Measurements from ENCODE around the gene GPR107.
"Not testable (repeated sequence)": the region's sequence is repeated elsewhere in the genome, so short reads cannot be mapped to it uniquely, and the experiment has no call there.

Gene GPR107

GRCh38 chr9:130020618-130021017 is 33.1 kb upstream of the GPR107 start:
- no peaks in the 10 kb centered on the region for H3K9me3 ChIP-seq (replicated peaks; ENCODE audit: low read length)
- H3K27me3 ChIP-seq (ENCODE audit: control insufficient read depth, insufficient read depth, low read length) = no peaks in the 10 kb centered on the region
- no peak overlapping the region for H3K4me2 ChIP-seq (ENCODE audit: low read length)
- H3K4me1 ChIP-seq (ENCODE audit: control insufficient read depth, insufficient read depth, low read length) = peaks cover 31% of the 10 kb centered on the region
- no peak overlapping the region for H3K4me3 ChIP-seq (ENCODE audit: low read length)
- no peaks in the 10 kb centered on the region for H3K36me3 ChIP-seq (ENCODE audit: insufficient read depth, low read length)
- no peak overlapping the region for H3K9ac ChIP-seq (ENCODE audit: low read depth, low read length)

- Histone ChIP-seq H3K36me3 (ENCODE audit: insufficient read depth, low read length) (no peaks in the 10 kb centered on the region), H3K4me1 (ENCODE audit: control insufficient read depth, insufficient read depth, low read length) (peaks cover 31% of the 10 kb centered on the region), H3K4me3 (ENCODE audit: low read length) (no peak overlapping the region), H3K27me3 (ENCODE audit: control insufficient read depth, insufficient read depth, low read length) (no peaks in the 10 kb centered on the region), H3K4me2 (ENCODE audit: low read length) (no peak overlapping the region), H3K9ac (ENCODE audit: low read depth, low read length) (no peak overlapping the region), H3K9me3 (replicated peaks; ENCODE audit: low read length) (no peaks in the 10 kb centered on the region)
Observed at GRCh38 chr9:130021123-130021522, 32.6 kb upstream of the GPR107 start.

DNA sequence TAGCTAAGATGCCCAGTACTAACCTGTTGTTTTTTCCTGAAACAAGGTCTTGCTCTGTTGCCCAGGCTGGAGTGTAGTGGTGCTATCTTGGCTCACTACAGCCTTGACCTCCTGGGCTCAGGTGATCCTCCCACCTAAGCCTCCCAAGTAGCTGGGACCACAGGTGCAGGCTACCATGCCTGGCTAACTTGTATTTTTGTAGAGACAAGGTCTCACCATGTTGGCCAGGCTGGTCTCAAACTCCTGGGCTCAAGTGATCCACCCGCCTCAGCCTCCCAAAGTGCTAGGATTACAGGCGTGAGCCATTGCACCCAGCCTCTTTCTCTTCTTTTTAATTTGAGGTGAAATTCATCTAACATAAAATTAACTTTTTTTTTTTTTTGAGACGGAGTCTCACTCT is 31.9 kb upstream of the GPR107 start:
- H3K4me1 ChIP-seq (ENCODE audit: control insufficient read depth, insufficient read depth, low read length) = peaks cover 24% of the 10 kb centered on the region
- H3K36me3 ChIP-seq (ENCODE audit: insufficient read depth, low read length); H3K4me2 ChIP-seq (ENCODE audit: low read length); H3K4me3 ChIP-seq (ENCODE audit: low read length); H3K9ac ChIP-seq (ENCODE audit: low read depth, low read length); H3K9me3 ChIP-seq (replicated peaks; ENCODE audit: low read length); H3K27me3 ChIP-seq (ENCODE audit: control insufficient read depth, insufficient read depth, low read length): not testable (repeated sequence)

DNA sequence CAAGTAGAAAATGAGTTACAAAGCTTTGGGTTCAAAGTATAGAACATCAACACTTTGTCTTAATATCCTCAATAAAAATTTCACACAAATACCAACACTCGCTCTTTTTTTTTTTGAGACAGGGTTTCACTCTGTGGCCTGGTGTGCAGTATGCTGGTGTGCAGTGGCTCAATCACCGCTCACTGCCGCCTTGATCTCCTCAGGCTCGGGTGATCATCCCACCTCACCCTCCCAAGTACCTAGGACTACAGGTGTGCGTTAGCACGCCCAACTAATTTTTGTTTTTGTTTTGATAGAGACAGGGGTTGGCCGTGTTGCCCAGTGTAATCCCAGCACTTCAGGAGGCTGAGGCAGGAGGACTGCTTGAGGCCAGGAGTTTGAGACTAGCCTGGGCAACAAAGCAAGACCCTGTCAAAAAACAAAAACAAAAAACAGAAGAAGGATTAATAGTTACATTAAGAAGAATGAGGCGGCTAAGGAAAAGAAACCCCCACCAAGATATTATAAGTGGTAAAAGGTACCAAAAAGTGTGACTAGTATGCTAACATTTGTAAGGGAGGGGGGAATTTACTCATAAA is 31.1 kb upstream of the GPR107 start:
- Histone ChIP-seq H3K36me3 (ENCODE audit: insufficient read depth, low read length) (no peaks in the 10 kb centered on the region), H3K4me2 (ENCODE audit: low read length) (no peak overlapping the region), H3K4me3 (ENCODE audit: low read length) (no peak overlapping the region), H3K9ac (ENCODE audit: low read depth, low read length) (no peak overlapping the region), H3K9me3 (replicated peaks; ENCODE audit: low read length) (no peaks in the 10 kb centered on the region), H3K27me3 (ENCODE audit: control insufficient read depth, insufficient read depth, low read length) (no peaks in the 10 kb centered on the region), H3K4me1 (ENCODE audit: control insufficient read depth, insufficient read depth, low read length) (peaks cover 19% of the 10 kb centered on the region)

DNA sequence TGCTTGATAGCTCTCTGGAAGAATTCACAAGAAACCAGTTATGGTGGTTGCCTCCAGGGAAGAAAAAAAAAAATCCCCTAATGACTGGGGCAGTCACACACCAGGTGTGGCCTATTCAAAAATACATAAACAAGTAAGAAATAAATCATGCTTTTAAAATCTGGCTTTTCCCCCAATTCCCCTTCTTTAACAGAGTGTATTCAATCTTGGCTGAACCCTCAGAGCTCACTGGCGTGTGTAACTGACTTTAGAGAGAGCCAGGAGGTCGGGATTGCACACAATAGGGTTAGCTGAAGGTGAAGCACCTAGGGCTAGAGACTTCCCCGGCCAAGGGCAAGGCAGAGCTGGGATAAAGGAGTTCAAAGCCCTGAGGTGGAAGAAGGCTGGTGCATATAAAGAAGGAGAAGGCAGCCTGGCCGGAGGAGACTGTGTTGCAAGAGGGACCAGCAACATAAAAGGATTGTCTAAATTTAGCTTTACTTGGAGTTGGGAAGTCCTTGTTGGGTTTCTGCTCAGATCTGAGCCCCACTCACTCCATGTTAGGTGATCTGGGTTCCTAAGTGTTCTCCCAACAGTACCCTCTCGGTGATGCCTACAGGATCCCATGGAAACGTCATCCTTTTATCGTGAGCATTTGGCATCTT is 30.4 kb upstream of the GPR107 start:
- no peaks in the 10 kb centered on the region for H3K36me3 ChIP-seq (ENCODE audit: insufficient read depth, low read length)
- no peak overlapping the region for H3K9ac ChIP-seq (ENCODE audit: low read depth, low read length)
- no peaks in the 10 kb centered on the region for H3K9me3 ChIP-seq (replicated peaks; ENCODE audit: low read length)
- H3K4me3 ChIP-seq (ENCODE audit: low read length) = no peak overlapping the region
- peaks cover 19% of the 10 kb centered on the region for H3K4me1 ChIP-seq (ENCODE audit: control insufficient read depth, insufficient read depth, low read length)
- no peak overlapping the region for H3K4me2 ChIP-seq (ENCODE audit: low read length)
- H3K27me3 ChIP-seq (ENCODE audit: control insufficient read depth, insufficient read depth, low read length) = no peaks in the 10 kb centered on the region

DNA sequence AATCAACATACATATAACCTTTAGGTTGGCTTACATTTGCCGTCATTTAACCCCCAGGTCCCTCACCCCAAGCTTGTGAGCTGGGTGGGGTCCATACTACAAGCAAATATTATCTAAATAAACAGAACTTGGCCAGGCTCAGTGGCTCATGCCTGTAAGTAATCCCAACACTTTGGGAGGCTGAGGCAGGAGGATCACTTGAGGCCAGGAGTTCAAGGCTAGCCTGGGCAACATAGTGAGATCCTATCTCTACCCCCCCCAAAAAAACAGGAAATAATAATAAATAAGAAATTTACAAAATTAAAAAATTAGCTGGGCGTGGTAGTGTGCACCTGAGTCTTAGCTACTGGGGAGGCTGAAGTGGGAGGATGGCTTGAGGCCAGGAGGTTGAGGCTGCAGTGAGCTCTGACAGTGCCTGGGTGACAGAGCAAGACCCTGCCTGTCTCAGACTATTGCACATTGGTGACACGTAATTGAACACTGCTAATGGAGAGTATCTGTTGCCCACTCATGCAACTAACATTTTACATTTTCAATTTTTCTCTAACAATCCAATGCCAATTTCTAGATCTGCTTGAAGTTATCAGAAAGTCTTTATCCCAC is 29.6 kb upstream of the GPR107 start:
- Histone ChIP-seq H3K4me3 (ENCODE audit: low read length) (no peak overlapping the region), H3K36me3 (ENCODE audit: insufficient read depth, low read length) (no peaks in the 10 kb centered on the region), H3K4me2 (ENCODE audit: low read length) (no peak overlapping the region), H3K4me1 (ENCODE audit: control insufficient read depth, insufficient read depth, low read length) (peaks cover 19% of the 10 kb centered on the region), H3K27me3 (ENCODE audit: control insufficient read depth, insufficient read depth, low read length) (no peaks in the 10 kb centered on the region), H3K9ac (ENCODE audit: low read depth, low read length) (no peak overlapping the region), H3K9me3 (replicated peaks; ENCODE audit: low read length) (no peaks in the 10 kb centered on the region)

- H3K4me3 ChIP-seq (ENCODE audit: low read length) = no peak overlapping the region
- H3K9ac ChIP-seq (ENCODE audit: low read depth, low read length) = no peak overlapping the region
- H3K36me3 ChIP-seq (ENCODE audit: insufficient read depth, low read length) = no peaks in the 10 kb centered on the region
- H3K9me3 ChIP-seq (replicated peaks; ENCODE audit: low read length) = no peaks in the 10 kb centered on the region
- no peak overlapping the region for H3K4me2 ChIP-seq (ENCODE audit: low read length)
- H3K27me3 ChIP-seq (ENCODE audit: control insufficient read depth, insufficient read depth, low read length) = no peaks in the 10 kb centered on the region
- H3K4me1 ChIP-seq (ENCODE audit: control insufficient read depth, insufficient read depth, low read length) = peaks cover 19% of the 10 kb centered on the region
Observed at GRCh38 chr9:130024597-130024994, 29.1 kb upstream of the GPR107 start.

DNA sequence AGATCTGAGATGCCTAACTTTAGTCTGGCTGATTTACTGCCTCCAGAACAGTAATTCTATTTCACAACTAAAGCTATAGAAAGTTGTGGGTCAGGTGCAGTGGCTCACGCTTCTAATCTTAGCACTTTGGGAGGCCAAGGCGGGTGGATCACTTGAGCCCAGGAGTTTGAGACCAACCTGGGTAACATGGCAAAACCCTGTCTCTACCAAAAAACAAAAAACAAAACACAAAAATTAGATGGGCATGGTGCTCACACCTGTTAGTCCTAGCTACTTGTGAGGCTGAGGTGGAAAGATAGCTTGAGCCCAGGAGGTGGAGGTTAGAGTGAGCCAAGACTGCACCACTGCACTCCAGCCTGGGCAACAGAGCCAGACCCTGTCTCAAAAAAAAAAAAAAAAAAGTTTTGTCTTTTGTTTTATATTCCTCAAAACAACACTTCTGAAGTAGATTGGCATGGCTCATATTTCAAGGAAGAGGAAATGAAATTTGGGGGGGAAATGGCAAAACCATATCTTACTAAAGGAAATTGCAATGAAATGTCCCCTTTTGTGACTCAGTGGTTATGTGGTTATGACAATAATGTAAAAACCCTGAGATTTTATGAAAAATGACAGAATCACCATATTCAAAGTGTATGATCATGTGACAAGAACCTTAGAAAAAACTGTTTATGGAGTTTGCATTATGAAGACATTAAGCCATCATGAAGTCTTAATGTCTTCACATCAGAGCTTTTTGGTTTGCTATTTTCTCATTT is 26.9 kb upstream of the GPR107 start:
- H3K36me3 ChIP-seq (ENCODE audit: insufficient read depth, low read length) = no peaks in the 10 kb centered on the region
- H3K4me1 ChIP-seq (ENCODE audit: control insufficient read depth, insufficient read depth, low read length) = peaks cover 11% of the 10 kb centered on the region
- H3K9ac ChIP-seq (ENCODE audit: low read depth, low read length) = no peak overlapping the region
- no peak overlapping the region for H3K4me3 ChIP-seq (ENCODE audit: low read length)
- H3K27me3 ChIP-seq (ENCODE audit: control insufficient read depth, insufficient read depth, low read length) = no peaks in the 10 kb centered on the region
- no peak overlapping the region for H3K4me2 ChIP-seq (ENCODE audit: low read length)
- no peaks in the 10 kb centered on the region for H3K9me3 ChIP-seq (replicated peaks; ENCODE audit: low read length)

GRCh38 chr9:130027533-130028365 is 26.0 kb upstream of the GPR107 start:
- Histone ChIP-seq H3K9ac (ENCODE audit: low read depth, low read length) (no peak overlapping the region), H3K4me1 (ENCODE audit: control insufficient read depth, insufficient read depth, low read length) (peaks cover 11% of the 10 kb centered on the region), H3K27me3 (ENCODE audit: control insufficient read depth, insufficient read depth, low read length) (no peaks in the 10 kb centered on the region), H3K4me2 (ENCODE audit: low read length) (no peak overlapping the region), H3K9me3 (replicated peaks; ENCODE audit: low read length) (no peaks in the 10 kb centered on the region), H3K36me3 (ENCODE audit: insufficient read depth, low read length) (no peaks in the 10 kb centered on the region), H3K4me3 (ENCODE audit: low read length) (no peak overlapping the region)

GRCh38 chr9:130028493-130029222 is 25.0 kb upstream of the GPR107 start:
- H3K9ac ChIP-seq (ENCODE audit: low read depth, low read length) = no peak overlapping the region
- H3K4me1 ChIP-seq (ENCODE audit: control insufficient read depth, insufficient read depth, low read length) = peaks cover 11% of the 10 kb centered on the region

More at GRCh38 chr9:130028493-130029222, 25.0 kb upstream of the GPR107 start:
- H3K4me3 ChIP-seq (ENCODE audit: low read length) = no peak overlapping the region
- H3K9me3 ChIP-seq (replicated peaks; ENCODE audit: low read length) = no peaks in the 10 kb centered on the region
- no peaks in the 10 kb centered on the region for H3K36me3 ChIP-seq (ENCODE audit: insufficient read depth, low read length)
- H3K27me3 ChIP-seq (ENCODE audit: control insufficient read depth, insufficient read depth, low read length) = no peaks in the 10 kb centered on the region
- H3K4me2 ChIP-seq (ENCODE audit: low read length) = no peak overlapping the region
